ENCODE measurements around the gene NEDD4L.

NEDD4L gene

GRCh38 chr18:58385472-58385871, 341.4 kb downstream of the NEDD4L start:
- Histone ChIP-seq H2AFZ (ENCODE audit: low read depth, low read length, severe bottlenecking) (no peak overlapping the region), H3F3A (ENCODE audit: insufficient read depth) (no peaks in the 10 kb centered on the region), H3K4me2 (ENCODE audit: low read depth, low read length, poor library complexity, severe bottlenecking) (no peak overlapping the region), H3K36me3 (ENCODE audit: low read length) (no peaks in the 10 kb centered on the region), H3K4me3 (ENCODE audit: insufficient read depth, low read length, poor library complexity, severe bottlenecking) (no peak overlapping the region), H3K27ac (ENCODE audit: low read depth, low read length) (no peak overlapping the region), H3K79me2 (ENCODE audit: insufficient read depth, low read length) (no peaks in the 10 kb centered on the region), H3K9me3 (ENCODE audit: insufficient read depth, low read length) (no peaks in the 10 kb centered on the region), H3K9ac (ENCODE audit: low read length) (no peak overlapping the region), H3K27me3 (ENCODE audit: low read length) (no peaks in the 10 kb centered on the region), H3K9me2 (replicated peaks; ENCODE audit: insufficient read depth, low read length) (no peaks in the 10 kb centered on the region), H4K20me1 (ENCODE audit: low read depth, low read length) (no peaks in the 10 kb centered on the region)
- no peak for TF ChIP-seq EZH2phosphoT487 (conservative IDR thresholded peaks at IDR 0.05; ENCODE audit: low read length)
- no peak for TF ChIP-seq CTCF (IDR thresholded peaks at IDR 0.05; ENCODE audit: insufficient read depth, low read length, poor library complexity, severe bottlenecking)

- Histone ChIP-seq H3K9me2 (replicated peaks; ENCODE audit: insufficient read depth, low read length) (no peaks in the 10 kb centered on the region), H3F3A (ENCODE audit: insufficient read depth) (no peaks in the 10 kb centered on the region), H3K36me3 (ENCODE audit: low read length) (no peaks in the 10 kb centered on the region), H3K9me3 (ENCODE audit: insufficient read depth, low read length) (no peaks in the 10 kb centered on the region), H3K79me2 (ENCODE audit: insufficient read depth, low read length) (no peaks in the 10 kb centered on the region), H3K4me3 (ENCODE audit: insufficient read depth, low read length, poor library complexity, severe bottlenecking) (no peak overlapping the region), H3K27ac (ENCODE audit: low read depth, low read length) (no peak overlapping the region), H3K27me3 (ENCODE audit: low read length) (no peaks in the 10 kb centered on the region), H4K20me1 (ENCODE audit: low read depth, low read length) (no peaks in the 10 kb centered on the region), H3K9ac (ENCODE audit: low read length) (no peak overlapping the region), H3K4me2 (ENCODE audit: low read depth, low read length, poor library complexity, severe bottlenecking) (no peak overlapping the region), H2AFZ (ENCODE audit: low read depth, low read length, severe bottlenecking) (no peak overlapping the region)
- TF ChIP-seq EZH2phosphoT487 (conservative IDR thresholded peaks at IDR 0.05; ENCODE audit: low read length) (no peak), CTCF (IDR thresholded peaks at IDR 0.05; ENCODE audit: insufficient read depth, low read length, poor library complexity, severe bottlenecking) (no peak)
Observed at GRCh38 chr18:58386780-58387179, 342.8 kb downstream of the NEDD4L start.

- no peaks in the 10 kb centered on the region for H3K79me2 ChIP-seq (ENCODE audit: insufficient read depth, low read length)
- TF ChIP-seq EZH2phosphoT487 (conservative IDR thresholded peaks at IDR 0.05; ENCODE audit: low read length) (no peak), CTCF (IDR thresholded peaks at IDR 0.05; ENCODE audit: insufficient read depth, low read length, poor library complexity, severe bottlenecking) (no peak)
- H3K9me3 ChIP-seq (ENCODE audit: insufficient read depth, low read length), result no peaks in the 10 kb centered on the region
- H3K4me3 ChIP-seq (ENCODE audit: insufficient read depth, low read length, poor library complexity, severe bottlenecking), result no peak overlapping the region
- H3K9ac ChIP-seq (ENCODE audit: low read length), result no peak overlapping the region
- H3K9me2 ChIP-seq (replicated peaks; ENCODE audit: insufficient read depth, low read length), result no peaks in the 10 kb centered on the region
- no peak overlapping the region for H2AFZ ChIP-seq (ENCODE audit: low read depth, low read length, severe bottlenecking)
- H3K36me3 ChIP-seq (ENCODE audit: low read length), result no peaks in the 10 kb centered on the region
- H3K4me2 ChIP-seq (ENCODE audit: low read depth, low read length, poor library complexity, severe bottlenecking), result no peak overlapping the region
- H3K27me3 ChIP-seq (ENCODE audit: low read length), result no peaks in the 10 kb centered on the region
- no peaks in the 10 kb centered on the region for H3F3A ChIP-seq (ENCODE audit: insufficient read depth)
- no peaks in the 10 kb centered on the region for H4K20me1 ChIP-seq (ENCODE audit: low read depth, low read length)
- no peak overlapping the region for H3K27ac ChIP-seq (ENCODE audit: low read depth, low read length)
Observed at GRCh38 chr18:58387716-58388115, 343.7 kb downstream of the NEDD4L start.
